ENCODE data around the gene PPFIA1. TPM values are rescaled to one million over a fixed set of nuclear protein-coding genes. Genes with fewer than 3 reads are reported as not detected.

Gene PPFIA1
- total RNA-seq, 6 donors from 2014 or later = 53.7 to 164 (median 83.3) TPM

- 91 to 97% methylated on average over 8 of the region's 8 CpGs for WGBS, 2 donors
- Histone ChIP-seq H3K27ac (no peak overlapping the region), H3K36me3 (peaks cover 17 to 80% (median 42%) of the 10 kb centered on the region in 4 donors), H3K27me3 (no peaks in the 10 kb centered on the region), H3K4me3 (no peak overlapping the region), H3K4me1 (no peaks in the 10 kb centered on the region), H3K9me3 (no peaks in the 10 kb centered on the region)
- TF ChIP-seq POLR2A (IDR thresholded peaks at IDR 0.05) = no peak
- no peak for ATAC-seq (ENCODE audit: low FRiP score in 2 of 2)
- no peak for DNase-seq
Measured at GRCh38 chr11:70381350-70381749, 110.9 kb downstream of the PPFIA1 start.

GRCh38 chr11:70381872-70382861, 111.7 kb downstream of the PPFIA1 start:
- Histone ChIP-seq H3K36me3 (peaks cover 15 to 72% (median 37%) of the 10 kb centered on the region in 4 donors), H3K4me3 (no peak overlapping the region), H3K4me1 (no peaks in the 10 kb centered on the region), H3K9me3 (no peaks in the 10 kb centered on the region), H3K27me3 (no peaks in the 10 kb centered on the region), H3K27ac (no peak overlapping the region)
- ATAC-seq (ENCODE audit: low FRiP score in 2 of 2) = peak in 1 of 2 donors; percentile 74
- TF ChIP-seq CTCF (IDR thresholded peaks at IDR 0.05) (no peak), EP300 (IDR thresholded peaks at IDR 0.05) (no peak), POLR2AphosphoS5 (IDR thresholded peaks at IDR 0.05) (no peak), POLR2A (IDR thresholded peaks at IDR 0.05) (no peak)
- WGBS, 2 donors = 82 to 84% methylated on average over 15 of the region's 15 CpGs
- DNase-seq = no peak

- Histone ChIP-seq H3K9me3 (no peaks in the 10 kb centered on the region), H3K4me1 (no peaks in the 10 kb centered on the region), H3K4me3 (no peak overlapping the region), H3K27me3 (no peaks in the 10 kb centered on the region), H3K27ac (no peak overlapping the region), H3K36me3 (peaks cover 0 to 55% (median 22%) of the 10 kb centered on the region in 4 donors)
- 86 to 90% methylated on average over 11 of the region's 11 CpGs for WGBS, 2 donors
- no peak for ATAC-seq (ENCODE audit: low FRiP score in 2 of 2)
- TF ChIP-seq POLR2A (IDR thresholded peaks at IDR 0.05) = no peak
- no peak for TF ChIP-seq CTCF (IDR thresholded peaks at IDR 0.05)
- no peak for TF ChIP-seq EP300 (IDR thresholded peaks at IDR 0.05)
- TF ChIP-seq POLR2AphosphoS5 (IDR thresholded peaks at IDR 0.05) = no peak
- DNase-seq = no peak
Measured at GRCh38 chr11:70383664-70384565, 113.4 kb downstream of the PPFIA1 start.

GRCh38 chr11:70384566-70385152, 114.2 kb downstream of the PPFIA1 start:
- WGBS, 2 donors = 92 to 94% methylated on average over 16 to 18 of the region's 18 CpGs
- H3K4me1 ChIP-seq = no peaks in the 10 kb centered on the region
- peak in 1 of 2 donors; percentile 49 for DNase-seq

More at GRCh38 chr11:70384566-70385152, 114.2 kb downstream of the PPFIA1 start:
- ATAC-seq (ENCODE audit: low FRiP score in 2 of 2) = no peak
- Histone ChIP-seq H3K27me3 (no peaks in the 10 kb centered on the region), H3K36me3 (peaks cover 0 to 50% (median 19%) of the 10 kb centered on the region in 4 donors), H3K4me3 (no peak overlapping the region), H3K9me3 (no peaks in the 10 kb centered on the region), H3K27ac (no peak overlapping the region)
- TF ChIP-seq EP300 (IDR thresholded peaks at IDR 0.05) (no peak), CTCF (IDR thresholded peaks at IDR 0.05) (no peak), POLR2A (IDR thresholded peaks at IDR 0.05) (no peak), POLR2AphosphoS5 (IDR thresholded peaks at IDR 0.05) (no peak)

Measured in upper lobe of left lung (tissue), 6 donors.